NCI-H2171 treated with DMSO at 0.1 percent for 48 hours (cell line): Measurements from ENCODE around the gene ETV1.
A peak's percentile ranks its signal among the peaks of the same experiment; 100 is the strongest.
"Not testable (repeated sequence)": the region's sequence is repeated elsewhere in the genome, so short reads cannot be mapped to it uniquely, and the experiment has no call there.

Source experiments
- DNase-seq: peaks from one replicate; lab custom pipeline; 2025; lab: John Stamatoyannopoulos, UW

The ETV1 gene

DNA sequence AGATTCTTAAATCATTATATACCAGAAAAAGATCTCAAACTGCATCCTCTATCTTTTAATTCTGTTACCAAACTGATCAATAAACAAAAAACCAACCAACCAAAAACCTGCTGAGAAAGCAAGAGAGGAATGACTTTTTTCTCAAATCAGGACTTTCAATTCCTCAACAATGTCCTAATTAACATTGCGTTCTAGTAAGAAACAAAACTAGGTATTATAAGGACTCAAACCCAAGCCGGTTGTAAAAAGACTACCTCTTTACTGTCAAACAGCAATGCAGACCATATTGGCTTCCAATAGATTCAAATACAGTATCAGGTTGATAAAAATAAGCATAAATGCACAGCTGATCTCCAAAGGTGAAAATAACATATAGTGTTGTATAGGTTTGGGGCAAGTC lies 57.3 kb downstream of the ETV1 start:
- DNase-seq = no peak

DNA sequence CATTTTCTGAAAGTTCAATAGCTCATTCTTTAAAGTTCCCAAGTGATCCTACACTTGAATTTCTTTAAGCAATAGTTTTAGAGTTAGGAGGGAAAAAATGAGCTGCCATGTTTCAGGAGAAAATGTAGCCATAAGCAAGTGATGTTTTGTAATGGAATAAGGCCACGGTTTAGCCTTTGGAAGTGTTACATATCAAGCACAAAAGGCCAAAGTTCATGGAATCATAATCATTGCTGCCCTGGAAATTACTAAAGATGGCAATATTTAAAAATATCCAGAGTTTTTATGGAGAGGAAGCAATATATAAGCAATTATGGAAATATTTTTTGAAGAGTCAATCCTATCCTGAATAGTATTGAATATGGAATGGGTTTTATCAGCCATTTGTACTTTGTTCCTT lies 68.4 kb downstream of the ETV1 start:
- no peak for DNase-seq

- DNase-seq = peak; percentile 97
These were observed 69.3 kb downstream of the ETV1 start for GRCh38 chr7:13920053-13920697.

DNA sequence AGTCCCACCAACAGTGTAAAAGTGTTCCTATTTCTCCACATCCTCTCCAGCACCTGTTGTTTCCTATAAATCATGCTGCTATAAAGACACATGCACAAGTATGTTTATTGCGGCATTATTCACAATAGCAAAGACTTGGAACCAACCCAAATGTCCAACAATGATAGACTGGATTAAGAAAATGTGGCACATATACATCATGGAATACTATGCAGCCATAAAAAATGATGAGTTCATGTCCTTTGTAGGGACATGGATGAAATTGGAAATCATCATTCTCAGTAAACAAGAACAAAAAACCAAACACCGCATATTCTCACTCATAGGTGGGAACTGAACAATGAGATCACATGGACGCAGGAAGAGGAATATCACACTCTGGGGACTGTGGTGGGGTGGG lies 71.1 kb downstream of the ETV1 start:
- not testable (repeated sequence) for DNase-seq

DNA sequence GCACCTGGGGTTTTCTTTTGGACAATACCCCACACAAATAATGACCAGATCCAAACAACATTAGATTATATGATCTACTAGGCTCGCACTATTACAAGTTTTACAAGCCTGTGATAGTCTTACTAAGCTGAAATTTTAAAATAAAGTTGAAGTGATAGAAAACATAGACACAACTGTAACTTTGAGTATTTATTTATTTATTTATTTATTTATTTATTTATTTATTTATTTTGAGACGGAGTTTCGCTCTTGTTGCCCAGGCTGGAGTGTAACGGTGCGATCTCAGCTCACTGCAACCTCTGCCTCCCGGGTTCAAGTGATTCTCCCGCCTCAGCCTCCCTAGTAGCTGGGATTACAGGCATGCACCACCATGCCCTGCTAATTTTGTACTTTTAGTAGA lies 72.4 kb downstream of the ETV1 start:
- not testable (repeated sequence) for DNase-seq

- DNase-seq = no peak
These were observed 73.6 kb downstream of the ETV1 start for GRCh38 chr7:13915891-13916290.

DNA sequence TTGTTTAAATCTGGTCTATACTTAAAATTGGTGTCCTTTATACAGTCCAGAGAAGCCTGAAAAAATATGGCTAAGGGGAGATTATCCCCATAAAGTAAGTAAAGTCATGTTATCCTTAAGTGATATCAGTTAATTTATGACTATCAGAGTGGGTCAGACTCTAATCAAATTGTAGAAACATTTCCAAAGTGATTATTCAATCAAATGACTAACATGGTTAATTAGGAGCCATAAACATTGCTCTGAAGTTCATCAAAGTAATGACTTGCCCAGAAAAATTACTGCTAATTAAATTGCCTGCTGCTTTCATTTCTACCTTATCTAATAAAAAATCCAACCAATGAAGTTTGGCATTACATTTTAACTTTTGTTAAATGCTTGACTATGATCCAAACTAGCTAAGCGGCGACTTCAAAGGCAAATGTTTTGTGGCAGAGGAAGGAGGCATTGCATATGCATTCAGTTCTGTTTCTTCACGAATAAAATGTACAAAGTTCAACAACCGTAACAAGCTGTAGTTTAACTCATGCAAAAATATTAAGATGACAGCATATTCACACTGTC lies 76.7 kb downstream of the ETV1 start:
- no peak for DNase-seq

GRCh38 chr7:13911909-13912308 lies 77.6 kb downstream of the ETV1 start:
- no peak for DNase-seq

- DNase-seq = no peak
These were observed 78.5 kb downstream of the ETV1 start for GRCh38 chr7:13910805-13911551.

GRCh38 chr7:13908667-13909397 lies 80.6 kb downstream of the ETV1 start:
- peak; percentile 63 for DNase-seq

- no peak for DNase-seq
These were observed 81.6 kb downstream of the ETV1 start for GRCh38 chr7:13907831-13908230.

GRCh38 chr7:13904689-13905088 lies 84.8 kb downstream of the ETV1 start:
- no peak for DNase-seq

DNA sequence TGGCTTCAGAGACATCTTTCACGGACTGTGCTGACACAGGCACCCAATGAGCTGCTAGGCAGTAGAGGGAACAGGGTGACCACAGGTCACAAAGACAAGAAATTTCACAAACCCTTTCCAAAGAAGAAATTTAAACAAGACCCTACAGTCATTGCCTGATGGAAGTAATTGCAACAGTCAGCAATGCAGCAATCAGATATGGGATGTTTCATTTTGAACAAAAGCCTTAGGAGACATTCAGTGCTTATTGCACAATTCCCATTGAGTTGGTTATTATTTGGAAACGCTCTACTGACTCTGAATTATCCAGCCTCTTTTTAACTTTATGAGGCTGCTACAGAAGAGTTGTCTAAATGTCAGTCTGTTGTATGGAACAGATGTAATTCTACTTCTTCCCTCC lies 85.5 kb downstream of the ETV1 start:
- no peak for DNase-seq

DNA sequence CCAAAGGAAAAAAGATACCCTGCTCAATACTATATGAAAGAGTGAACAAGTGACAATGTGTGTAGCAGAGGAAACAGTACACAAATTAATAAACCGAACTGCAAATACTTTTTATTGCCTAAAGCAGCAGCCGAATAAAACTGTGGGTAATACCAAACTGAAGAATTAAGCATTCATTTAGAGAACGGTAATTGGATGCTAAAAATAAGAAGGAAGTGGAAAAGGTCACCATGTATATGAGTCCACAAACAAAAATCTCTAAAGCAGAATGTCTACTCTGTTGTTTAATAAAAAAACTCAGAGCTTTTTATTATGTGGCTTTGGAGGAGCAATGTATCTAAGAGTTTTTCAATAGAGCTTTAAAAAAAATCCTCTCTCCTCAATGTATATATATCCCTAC lies 87.9 kb downstream of the ETV1 start:
- DNase-seq = no peak

DNA sequence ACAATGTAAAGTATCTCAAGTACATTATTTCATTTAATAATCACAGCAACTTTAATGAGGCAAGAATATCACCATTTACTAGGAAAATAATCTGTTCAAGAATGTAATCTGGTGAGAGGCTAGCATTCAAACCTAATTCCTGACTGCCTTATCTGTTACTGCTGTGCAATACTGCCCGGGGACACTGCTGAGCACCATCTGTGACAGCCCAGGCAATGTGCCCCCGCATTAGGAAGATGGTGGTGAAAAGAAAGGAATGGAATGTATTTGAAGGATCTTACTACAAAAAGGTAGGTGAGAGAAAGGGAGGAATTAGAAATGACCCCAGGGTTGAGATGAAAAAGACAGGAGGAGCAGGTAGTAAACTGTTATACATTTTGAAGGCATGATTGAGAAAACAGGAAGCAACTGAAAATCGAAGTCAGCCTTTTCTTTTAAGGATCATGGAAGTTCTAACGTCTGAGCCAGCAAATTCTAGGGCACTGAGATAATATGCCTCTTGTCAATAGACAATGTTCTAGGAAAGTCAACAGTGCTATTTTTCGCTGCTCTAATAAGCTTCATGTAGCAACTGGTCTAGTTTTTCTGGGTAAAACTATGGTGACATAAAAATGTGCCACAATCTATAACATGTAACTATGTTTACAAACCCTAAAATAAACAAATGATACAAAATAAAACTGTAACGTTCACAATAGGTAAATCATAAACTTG lies 90.4 kb downstream of the ETV1 start:
- no peak for DNase-seq

- no peak for DNase-seq
These were observed 91.6 kb downstream of the ETV1 start for GRCh38 chr7:13897819-13898218.

- DNase-seq = no peak
These were observed 94.5 kb downstream of the ETV1 start for GRCh38 chr7:13894954-13895353.

DNA sequence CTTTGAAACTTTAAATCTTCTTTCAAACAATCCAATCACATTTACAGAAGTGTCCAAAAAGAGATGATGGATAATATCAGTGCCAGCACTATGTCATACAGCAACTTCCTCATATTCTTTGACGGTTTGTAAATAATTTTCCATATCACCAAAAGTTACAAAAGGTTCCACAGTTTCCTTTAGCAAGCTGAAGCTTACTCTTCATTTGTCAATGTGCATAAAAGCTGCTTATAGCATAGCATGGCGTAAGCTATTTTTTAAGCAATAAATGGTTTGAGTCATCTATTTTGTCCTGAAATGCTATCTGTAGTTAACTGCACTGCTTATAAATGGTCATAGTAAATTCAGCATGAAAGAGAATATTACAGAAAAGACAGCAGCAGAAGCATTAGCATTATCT lies 95.1 kb downstream of the ETV1 start:
- no peak for DNase-seq

DNA sequence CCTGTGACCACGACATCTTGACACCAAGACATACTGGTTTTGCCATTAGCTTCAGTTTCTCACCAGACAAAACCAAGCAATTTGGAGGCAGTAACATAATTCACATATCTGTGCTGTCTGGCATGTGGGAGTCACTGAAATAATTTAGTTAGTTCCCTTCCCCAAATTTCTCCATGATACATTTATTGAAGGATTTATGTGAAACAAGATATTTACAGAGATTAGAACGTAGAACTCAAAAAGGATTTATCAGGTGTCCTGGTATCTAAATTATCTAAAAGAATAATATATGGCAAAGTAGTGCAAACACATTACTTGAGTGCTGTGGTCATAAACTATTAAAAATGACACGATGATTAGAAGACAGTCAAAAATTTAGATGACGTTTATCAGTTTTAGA lies 98.7 kb downstream of the ETV1 start:
- no peak for DNase-seq

GRCh38 chr7:13886356-13886755 lies 103.1 kb downstream of the ETV1 start:
- no peak for DNase-seq

- no peak for DNase-seq
These were observed 107.4 kb downstream of the ETV1 start for GRCh38 chr7:13882051-13882450.

- DNase-seq = no peak
These were observed 108.7 kb downstream of the ETV1 start for GRCh38 chr7:13880789-13881188.
